SU-DHL-6 (cell line): Measurements from ENCODE around the gene SCARB2.

Source experiments
- H2AFZ ChIP-seq: fragments of 200-600 bp; sonication (generic); 2 replicates; pipeline ENCODE4 v1.6.1; 2014; ENCODE audit warnings: low read depth, mild to moderate bottlenecking, moderate library complexity, mixed read lengths, antibody characterized with exemption, low read length; ENCODE audit not compliant: severe bottlenecking
- H3F3A ChIP-seq: fragments of 200-600 bp; shearing (Covaris generic); 2 replicates; pipeline ENCODE4 v1.6.0; 2016; ENCODE audit warnings: antibody characterized with exemption, mild to moderate bottlenecking; ENCODE audit not compliant: insufficient read depth
- H3K27ac ChIP-seq: fragments of 200-600 bp; sonication (generic); 2 replicates; pipeline ENCODE4 v1.5.1; 2016; ENCODE audit warnings: low read depth, mild to moderate bottlenecking, low read length, moderate library complexity, mixed read lengths
- H3K27me3 ChIP-seq: fragments of 200-600 bp; sonication (generic), shearing (Covaris generic); 2 replicates; pipeline ENCODE4 v1.6.0; 2014; ENCODE audit warnings: mild to moderate bottlenecking, low read length
- H3K36me3 ChIP-seq: fragments of 200-600 bp; sonication (generic); 2 replicates; pipeline ENCODE4 v1.6.1; 2014; ENCODE audit warnings: mild to moderate bottlenecking, low read length, mixed read lengths
- H3K4me2 ChIP-seq: fragments of 300-600, 200-600 bp; shearing (Covaris generic), sonication (generic); 2 replicates; pipeline ENCODE4 v1.6.0; 2014; ENCODE audit warnings: low read length, low read depth, mild to moderate bottlenecking; ENCODE audit not compliant: poor library complexity, severe bottlenecking
- H3K4me3 ChIP-seq: fragments of 200-600 bp; sonication (generic); 2 replicates; pipeline ENCODE4 v1.5.1; 2014; ENCODE audit warnings: antibody characterized with exemption, low read length, mild to moderate bottlenecking, mixed read lengths; ENCODE audit not compliant: insufficient read depth, poor library complexity, severe bottlenecking
- H3K79me2 ChIP-seq: fragments of 200-600 bp; sonication (generic); 2 replicates; pipeline ENCODE4 v1.6.1; 2014; ENCODE audit warnings: mild to moderate bottlenecking, low read length, moderate library complexity; ENCODE audit not compliant: insufficient read depth
- H3K9ac ChIP-seq: fragments of 200-600 bp; sonication (generic); 2 replicates; pipeline ENCODE4 v1.7.0; 2014; ENCODE audit warnings: mild to moderate bottlenecking, low read length
- H3K9me2 ChIP-seq: fragments of 200-600 bp; sonication (generic); replicated peaks from 2 replicates; pipeline ENCODE4 v1.6.1; 2014; ENCODE audit warnings: low read length; ENCODE audit not compliant: insufficient read depth
- H3K9me3 ChIP-seq: fragments of 200-600 bp; sonication (generic); 2 replicates; pipeline ENCODE4 v1.6.1; 2014; ENCODE audit warnings: low read length, mixed read lengths; ENCODE audit not compliant: insufficient read depth
- H4K20me1 ChIP-seq: fragments of 200-600 bp; sonication (generic); 2 replicates; pipeline ENCODE4 v1.6.1; 2014; ENCODE audit warnings: low read depth, mild to moderate bottlenecking, antibody characterized with exemption, low read length, moderate library complexity, mixed read lengths
- CTCF ChIP-seq: fragments of 200-600 bp; sonication (generic); IDR thresholded peaks from one replicate; pipeline ENCODE4 v1.5.1; 2017; ENCODE audit warnings: antibody characterized with exemption, mild to moderate bottlenecking, low read length, moderate library complexity; ENCODE audit not compliant: insufficient read depth, poor library complexity, severe bottlenecking
- EZH2phosphoT487 ChIP-seq: fragments of 200-600 bp; sonication (generic), shearing (Covaris generic); conservative IDR thresholded peaks from 2 replicates; pipeline ENCODE4 v1.6.1; 2018; ENCODE audit warnings: mild to moderate bottlenecking, antibody characterized with exemption, low read length, moderate library complexity, mixed read lengths

SCARB2 gene, protein sequence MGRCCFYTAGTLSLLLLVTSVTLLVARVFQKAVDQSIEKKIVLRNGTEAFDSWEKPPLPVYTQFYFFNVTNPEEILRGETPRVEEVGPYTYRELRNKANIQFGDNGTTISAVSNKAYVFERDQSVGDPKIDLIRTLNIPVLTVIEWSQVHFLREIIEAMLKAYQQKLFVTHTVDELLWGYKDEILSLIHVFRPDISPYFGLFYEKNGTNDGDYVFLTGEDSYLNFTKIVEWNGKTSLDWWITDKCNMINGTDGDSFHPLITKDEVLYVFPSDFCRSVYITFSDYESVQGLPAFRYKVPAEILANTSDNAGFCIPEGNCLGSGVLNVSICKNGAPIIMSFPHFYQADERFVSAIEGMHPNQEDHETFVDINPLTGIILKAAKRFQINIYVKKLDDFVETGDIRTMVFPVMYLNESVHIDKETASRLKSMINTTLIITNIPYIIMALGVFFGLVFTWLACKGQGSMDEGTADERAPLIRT

GRCh38 chr4:76213415-76214176 lies at the start of gene SCARB2:
SCARB2 (minus strand) TSS chr4:76213824; CDS start chr4:76213543, 281 bp downstream.
- Histone ChIP-seq H3K4me2 (peak within 1 kb of the TSS; percentile 73), H3K27ac (no peak within 1 kb of the TSS), H3K27me3 (no peaks in the 10 kb centered on the region), H2AFZ (peak within 1 kb of the TSS; percentile 93), H3K36me3 (no peaks in the 10 kb centered on the region), H3K9me3 (no peaks in the 10 kb centered on the region), H3F3A (no peaks in the 10 kb centered on the region), H4K20me1 (no peaks in the 10 kb centered on the region), H3K4me3 (peak within 1 kb of the TSS; percentile 50), H3K79me2 (no peaks in the 10 kb centered on the region), H3K9me2 (no peaks in the 10 kb centered on the region), H3K9ac (peak within 1 kb of the TSS; percentile 50)
- no peak for TF ChIP-seq EZH2phosphoT487
- no peak for TF ChIP-seq CTCF

GRCh38 chr4:76260571-76260970 lies 46.9 kb upstream of the SCARB2 start:
- no peak overlapping the region for H3K4me3 ChIP-seq
- H3K9ac ChIP-seq: no peak overlapping the region
- H3K9me3 ChIP-seq: no peaks in the 10 kb centered on the region
- H3K27me3 ChIP-seq: no peaks in the 10 kb centered on the region
- no peaks in the 10 kb centered on the region for H3K79me2 ChIP-seq
- no peak overlapping the region for H2AFZ ChIP-seq
- H3K27ac ChIP-seq: no peak overlapping the region
- H3K36me3 ChIP-seq: no peaks in the 10 kb centered on the region
- H4K20me1 ChIP-seq: no peaks in the 10 kb centered on the region
- H3F3A ChIP-seq: no peaks in the 10 kb centered on the region
- H3K9me2 ChIP-seq: no peaks in the 10 kb centered on the region
- TF ChIP-seq CTCF: no peak
- no peak for TF ChIP-seq EZH2phosphoT487
- no peak overlapping the region for H3K4me2 ChIP-seq

DNA sequence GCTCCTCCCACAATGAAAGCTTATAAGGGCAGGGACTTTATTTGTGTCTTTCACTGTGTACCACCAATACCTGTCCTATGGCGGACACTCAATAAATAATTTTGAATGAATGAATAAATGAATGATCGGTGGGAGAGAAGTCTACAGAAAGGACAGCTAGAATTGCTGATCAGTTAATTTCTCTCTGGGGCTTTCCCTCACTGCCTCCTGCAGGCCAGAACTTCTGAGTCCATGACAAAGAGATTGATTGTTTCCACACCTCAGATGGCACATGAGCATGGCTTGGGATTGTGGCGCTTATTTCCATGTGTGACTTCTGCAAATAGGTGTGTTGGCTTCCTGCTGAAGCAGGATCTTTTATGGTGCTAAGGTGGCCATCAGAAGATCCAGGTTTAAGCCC lies 44.2 kb upstream of the SCARB2 start:
- TF ChIP-seq CTCF (no peak), EZH2phosphoT487 (no peak)
- Histone ChIP-seq H3K4me3 (no peak overlapping the region), H3K27me3 (no peaks in the 10 kb centered on the region), H2AFZ (no peak overlapping the region), H3F3A (no peaks in the 10 kb centered on the region), H4K20me1 (no peaks in the 10 kb centered on the region), H3K4me2 (no peak overlapping the region), H3K27ac (no peak overlapping the region), H3K9me3 (no peaks in the 10 kb centered on the region), H3K9ac (no peak overlapping the region), H3K79me2 (no peaks in the 10 kb centered on the region), H3K36me3 (no peaks in the 10 kb centered on the region), H3K9me2 (no peaks in the 10 kb centered on the region)
